Measurements from ENCODE around the gene C12orf56.
"Not testable (repeated sequence)": the region's sequence is repeated elsewhere in the genome, so short reads cannot be mapped to it uniquely, and the experiment has no call there.

DNA sequence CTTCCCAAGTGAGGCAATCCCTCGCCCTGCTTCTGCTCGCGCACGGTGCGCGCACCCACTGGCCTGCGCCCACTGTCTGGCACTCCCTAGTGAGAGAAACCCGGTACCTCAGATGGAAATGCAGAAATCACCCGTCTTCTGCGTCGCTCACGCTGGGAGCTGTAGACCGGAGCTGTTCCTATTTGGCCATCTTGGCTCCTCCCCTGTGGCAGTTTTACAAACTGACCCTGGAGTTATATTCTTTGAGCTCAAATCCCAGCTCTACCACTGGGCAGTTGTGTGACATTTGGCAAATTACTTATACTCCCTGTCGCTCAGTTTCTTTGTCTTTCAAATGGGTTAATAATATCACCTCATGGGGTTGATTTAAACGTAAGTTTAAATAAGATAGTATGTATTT is 97.4 kb downstream of the C12orf56 start:
- TF ChIP-seq, protein P1, sequence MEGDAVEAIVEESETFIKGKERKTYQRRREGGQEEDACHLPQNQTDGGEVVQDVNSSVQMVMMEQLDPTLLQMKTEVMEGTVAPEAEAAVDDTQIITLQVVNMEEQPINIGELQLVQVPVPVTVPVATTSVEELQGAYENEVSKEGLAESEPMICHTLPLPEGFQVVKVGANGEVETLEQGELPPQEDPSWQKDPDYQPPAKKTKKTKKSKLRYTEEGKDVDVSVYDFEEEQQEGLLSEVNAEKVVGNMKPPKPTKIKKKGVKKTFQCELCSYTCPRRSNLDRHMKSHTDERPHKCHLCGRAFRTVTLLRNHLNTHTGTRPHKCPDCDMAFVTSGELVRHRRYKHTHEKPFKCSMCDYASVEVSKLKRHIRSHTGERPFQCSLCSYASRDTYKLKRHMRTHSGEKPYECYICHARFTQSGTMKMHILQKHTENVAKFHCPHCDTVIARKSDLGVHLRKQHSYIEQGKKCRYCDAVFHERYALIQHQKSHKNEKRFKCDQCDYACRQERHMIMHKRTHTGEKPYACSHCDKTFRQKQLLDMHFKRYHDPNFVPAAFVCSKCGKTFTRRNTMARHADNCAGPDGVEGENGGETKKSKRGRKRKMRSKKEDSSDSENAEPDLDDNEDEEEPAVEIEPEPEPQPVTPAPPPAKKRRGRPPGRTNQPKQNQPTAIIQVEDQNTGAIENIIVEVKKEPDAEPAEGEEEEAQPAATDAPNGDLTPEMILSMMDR (optimal IDR thresholded peaks at IDR 0.05 in 1 of 3, IDR thresholded peaks at IDR 0.05 in 1 of 3, conservative IDR thresholded peaks at IDR 0.05 in 1 of 3; ENCODE audit: extremely low read depth in 1 of 3, insufficient read depth in 2 of 3, low read length in 3 of 3) = not testable (repeated sequence)
- not testable (repeated sequence) for TF ChIP-seq EZH2 (IDR thresholded peaks at IDR 0.05; ENCODE audit: low read length)

Data from keratinocyte (primary cell).